Measurements from ENCODE around the gene PPIG. TPM values are rescaled to one million over a fixed set of nuclear protein-coding genes. Genes with fewer than 3 reads are reported as not detected.
"Not testable (repeated sequence)": the region's sequence is repeated elsewhere in the genome, so short reads cannot be mapped to it uniquely, and the experiment has no call there.

Gene PPIG
- total RNA-seq, 3 donors from 2014 or later (not counting 1 experiment from before 2014, with no cell fraction given): 42.2 to 58.3 (median 56.1) TPM

- H3K27me3 Mint-ChIP-seq (ENCODE audit: low read depth in 2 of 2): no peaks in the 10 kb centered on the region
- H3K27ac Mint-ChIP-seq: no peak overlapping the region
- H3K36me3 ChIP-seq (ENCODE audit: control insufficient read depth, insufficient read depth, low read length): peaks cover 11% of the 10 kb centered on the region
These were observed 37.4 kb upstream of the PPIG start for GRCh38 chr2:169546756-169547155.

GRCh38 chr2:169561364-169561763, 22.8 kb upstream of the PPIG start:
- TF ChIP-seq, protein P1, sequence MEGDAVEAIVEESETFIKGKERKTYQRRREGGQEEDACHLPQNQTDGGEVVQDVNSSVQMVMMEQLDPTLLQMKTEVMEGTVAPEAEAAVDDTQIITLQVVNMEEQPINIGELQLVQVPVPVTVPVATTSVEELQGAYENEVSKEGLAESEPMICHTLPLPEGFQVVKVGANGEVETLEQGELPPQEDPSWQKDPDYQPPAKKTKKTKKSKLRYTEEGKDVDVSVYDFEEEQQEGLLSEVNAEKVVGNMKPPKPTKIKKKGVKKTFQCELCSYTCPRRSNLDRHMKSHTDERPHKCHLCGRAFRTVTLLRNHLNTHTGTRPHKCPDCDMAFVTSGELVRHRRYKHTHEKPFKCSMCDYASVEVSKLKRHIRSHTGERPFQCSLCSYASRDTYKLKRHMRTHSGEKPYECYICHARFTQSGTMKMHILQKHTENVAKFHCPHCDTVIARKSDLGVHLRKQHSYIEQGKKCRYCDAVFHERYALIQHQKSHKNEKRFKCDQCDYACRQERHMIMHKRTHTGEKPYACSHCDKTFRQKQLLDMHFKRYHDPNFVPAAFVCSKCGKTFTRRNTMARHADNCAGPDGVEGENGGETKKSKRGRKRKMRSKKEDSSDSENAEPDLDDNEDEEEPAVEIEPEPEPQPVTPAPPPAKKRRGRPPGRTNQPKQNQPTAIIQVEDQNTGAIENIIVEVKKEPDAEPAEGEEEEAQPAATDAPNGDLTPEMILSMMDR (IDR thresholded peaks at IDR 0.05): no peak
- peak overlapping the region; percentile 21 to 48 for H3K27ac Mint-ChIP-seq
- no CpG with 5 or more reads among the region's 1 CpG for WGBS (ENCODE audit: insufficient coverage)
- no peak for DNase-seq
- intact Hi-C loops (cut with micrococcal nuclease): loop anchor here (5.0 kb wide), 1 partner anchor 589 kb away; no protein-coding TSS in a partner anchor
- no peaks in the 10 kb centered on the region for H3K27me3 Mint-ChIP-seq (ENCODE audit: low read depth in 2 of 2)
- H3K4me3 Mint-ChIP-seq: peak overlapping the region; percentile 64
- Histone ChIP-seq H3K27me3 (ENCODE audit: control insufficient read depth, insufficient read depth, low read length) (no peaks in the 10 kb centered on the region), H3K27ac (ENCODE audit: low read length) (no peak overlapping the region), H3K9me3 (ENCODE audit: control insufficient read depth, insufficient read depth, low read length) (no peaks in the 10 kb centered on the region), H3K4me1 (ENCODE audit: control insufficient read depth, insufficient read depth, low read length) (no peaks in the 10 kb centered on the region), H3K36me3 (ENCODE audit: control insufficient read depth, insufficient read depth, low read length) (no peaks in the 10 kb centered on the region), H3K4me3 (ENCODE audit: low read length) (no peak overlapping the region)
- no peaks in the 10 kb centered on the region for H3K4me1 Mint-ChIP-seq
- H3K9me3 Mint-ChIP-seq: no peaks in the 10 kb centered on the region
- peak in 1 of 3 donors; percentile 37 for ATAC-seq
- no peaks in the 10 kb centered on the region for H3K36me3 Mint-ChIP-seq

More at GRCh38 chr2:169546756-169547155, 37.4 kb upstream of the PPIG start:
- no peaks in the 10 kb centered on the region for H3K9me3 ChIP-seq (ENCODE audit: control insufficient read depth, insufficient read depth, low read length)
- Mint-ChIP-seq H3K4me1 (no peaks in the 10 kb centered on the region), H3K36me3 (no peaks in the 10 kb centered on the region), H3K4me3 (no peak overlapping the region), H3K9me3 (no peaks in the 10 kb centered on the region)
- intact Hi-C loops (cut with micrococcal nuclease): no loop called here
- TF ChIP-seq, protein P1 (IDR thresholded peaks at IDR 0.05): no peak
- H3K4me1 ChIP-seq (ENCODE audit: control insufficient read depth, insufficient read depth, low read length): no peaks in the 10 kb centered on the region
- no peaks in the 10 kb centered on the region for H3K27me3 ChIP-seq (ENCODE audit: control insufficient read depth, insufficient read depth, low read length)
- DNase-seq: no peak
- no peak overlapping the region for H3K27ac ChIP-seq (ENCODE audit: low read length)
- WGBS (ENCODE audit: insufficient coverage): 77% methylated on average over 2 of the region's 2 CpGs
- H3K4me3 ChIP-seq (ENCODE audit: low read length): no peak overlapping the region
- ATAC-seq: no peak

DNA sequence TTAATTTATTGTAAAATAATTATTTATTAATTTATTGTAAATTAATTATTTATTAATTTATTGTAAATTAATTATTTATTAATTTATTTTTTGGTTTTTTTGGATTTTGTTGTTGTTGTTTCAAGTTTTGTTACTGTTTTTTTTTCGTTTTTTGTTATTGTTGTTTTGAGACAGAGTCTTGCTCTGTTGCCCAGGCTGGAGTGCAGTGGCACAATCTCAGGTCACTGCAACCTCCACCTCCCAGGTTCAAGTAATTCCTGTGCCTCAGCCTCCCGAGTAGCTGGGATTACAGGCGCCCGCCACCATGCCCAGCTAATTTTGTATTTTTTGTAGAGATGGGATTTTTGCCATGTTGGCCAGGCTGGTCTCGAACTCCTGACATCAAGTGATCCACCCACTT, 22.1 kb upstream of the PPIG start:
- not testable (repeated sequence) for H3K9me3 ChIP-seq (ENCODE audit: control insufficient read depth, insufficient read depth, low read length); H3K36me3 ChIP-seq (ENCODE audit: control insufficient read depth, insufficient read depth, low read length); H3K9me3 Mint-ChIP-seq; H3K4me3 ChIP-seq (ENCODE audit: low read length); H3K4me3 Mint-ChIP-seq; DNase-seq; H3K27me3 ChIP-seq (ENCODE audit: control insufficient read depth, insufficient read depth, low read length); H3K36me3 Mint-ChIP-seq; H3K4me1 ChIP-seq (ENCODE audit: control insufficient read depth, insufficient read depth, low read length); H3K27ac ChIP-seq (ENCODE audit: low read length); H3K27ac Mint-ChIP-seq; H3K4me1 Mint-ChIP-seq; H3K27me3 Mint-ChIP-seq (ENCODE audit: low read depth in 2 of 2)
- intact Hi-C loops (cut with micrococcal nuclease): loop anchor here (5.0 kb wide), 1 partner anchor 590 kb away; no protein-coding TSS in a partner anchor
- 90% methylated on average over 2 of the region's 5 CpGs for WGBS (ENCODE audit: insufficient coverage)
- peak in 1 of 3 donors; percentile 23 for ATAC-seq

- peak overlapping the region; percentile 9 for H3K4me3 Mint-ChIP-seq
- no peaks in the 10 kb centered on the region for H3K27me3 Mint-ChIP-seq (ENCODE audit: low read depth in 2 of 2)
- no peaks in the 10 kb centered on the region for H3K9me3 Mint-ChIP-seq
- Histone ChIP-seq H3K36me3 (ENCODE audit: control insufficient read depth, insufficient read depth, low read length) (no peaks in the 10 kb centered on the region), H3K4me1 (ENCODE audit: control insufficient read depth, insufficient read depth, low read length) (no peaks in the 10 kb centered on the region), H3K4me3 (ENCODE audit: low read length) (no peak overlapping the region), H3K9me3 (ENCODE audit: control insufficient read depth, insufficient read depth, low read length) (no peaks in the 10 kb centered on the region), H3K27ac (ENCODE audit: low read length) (no peak overlapping the region), H3K27me3 (ENCODE audit: control insufficient read depth, insufficient read depth, low read length) (no peaks in the 10 kb centered on the region)
- peak overlapping the region in 1 of 2 donors; percentile 34 for H3K27ac Mint-ChIP-seq
- intact Hi-C loops (cut with micrococcal nuclease): loop anchor here (5.0 kb wide), 1 partner anchor 590 kb away; no protein-coding TSS in a partner anchor
- H3K4me1 Mint-ChIP-seq: no peaks in the 10 kb centered on the region
- TF ChIP-seq, protein P1 (IDR thresholded peaks at IDR 0.05): no peak
- no peak for DNase-seq
- 98% methylated on average over 2 of the region's 2 CpGs for WGBS (ENCODE audit: insufficient coverage)
- H3K36me3 Mint-ChIP-seq: no peaks in the 10 kb centered on the region
- ATAC-seq: peak in 2 of 3 donors; percentile 40 to 55
These were observed 21.6 kb upstream of the PPIG start for GRCh38 chr2:169562519-169562918.
